ENCODE data around the gene PPP1R3F.

GRCh38 chrX:49282647-49283011 is 13.0 kb downstream of the PPP1R3F start:
- TF ChIP-seq CTCF (IDR thresholded peaks at IDR 0.05) = peak in 3 of 6 experiments; percentile 16 to 25 (median 18)
- TF ChIP-seq POLR2A (IDR thresholded peaks at IDR 0.05) = no peak
